LNCaP clone FGC (cell line): Measurements from ENCODE around the gene EIF4E1B.
"Not testable (repeated sequence)": the region's sequence is repeated elsewhere in the genome, so short reads cannot be mapped to it uniquely, and the experiment has no call there.

Experiments
- DNase-seq: peaks from one replicate; pipeline ENCODE4 v3.0.0-alpha.2; 2011; ENCODE audit warnings: low read depth
- H3K4me3 ChIP-seq: 2 replicates; pipeline ENCODE4 v1.5.1; 2011; ENCODE audit warnings: mild to moderate bottlenecking, low read depth, low read length, control low read depth
- TF ChIP-seq, protein P1 (sequence below): IDR thresholded peaks from 2 replicates; pipeline ENCODE4 v1.5.1; 2012; ENCODE audit warnings: mild to moderate bottlenecking; ENCODE audit not compliant: control insufficient read depth, insufficient read depth; ENCODE audit errors: extremely low read depth

EIF4E1B gene

DNA sequence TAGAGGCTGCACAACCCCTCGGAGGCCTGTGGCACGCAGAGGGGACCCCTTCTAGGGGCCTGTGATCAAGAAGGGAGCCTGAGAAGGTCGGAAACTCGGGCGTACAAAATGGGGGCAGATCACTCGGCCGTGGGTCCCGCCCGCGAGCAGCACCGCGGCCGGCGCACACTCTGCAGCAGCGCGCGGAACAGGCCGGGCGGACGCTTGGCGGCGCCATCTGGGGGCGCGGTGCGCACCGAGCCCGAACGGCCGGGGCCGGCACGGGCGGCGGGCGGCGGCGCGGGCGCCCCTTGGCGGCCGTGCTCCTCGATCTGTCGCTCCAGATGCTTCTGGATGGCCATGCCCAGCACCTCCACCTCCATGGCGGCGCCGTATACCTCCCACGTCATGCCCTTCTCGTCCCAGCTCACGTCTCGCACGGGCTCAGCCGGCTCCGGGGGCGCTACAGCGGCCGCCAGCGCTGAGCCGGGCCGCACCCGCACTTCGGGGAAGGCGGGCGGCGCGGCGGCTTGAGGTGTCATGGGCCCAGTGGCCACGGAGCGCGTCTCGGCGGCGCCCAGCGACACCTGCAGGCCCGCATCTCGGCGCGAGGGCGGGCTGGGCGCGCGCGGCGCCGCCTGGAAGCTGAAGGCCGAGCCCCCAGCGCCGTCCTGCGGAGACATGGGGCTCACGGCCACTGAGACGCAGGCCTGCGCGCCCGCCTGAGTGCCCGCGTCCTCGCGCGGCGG lies 33.6 kb upstream of the EIF4E1B start:
- DNase-seq = no peak
- TF ChIP-seq, protein P1, sequence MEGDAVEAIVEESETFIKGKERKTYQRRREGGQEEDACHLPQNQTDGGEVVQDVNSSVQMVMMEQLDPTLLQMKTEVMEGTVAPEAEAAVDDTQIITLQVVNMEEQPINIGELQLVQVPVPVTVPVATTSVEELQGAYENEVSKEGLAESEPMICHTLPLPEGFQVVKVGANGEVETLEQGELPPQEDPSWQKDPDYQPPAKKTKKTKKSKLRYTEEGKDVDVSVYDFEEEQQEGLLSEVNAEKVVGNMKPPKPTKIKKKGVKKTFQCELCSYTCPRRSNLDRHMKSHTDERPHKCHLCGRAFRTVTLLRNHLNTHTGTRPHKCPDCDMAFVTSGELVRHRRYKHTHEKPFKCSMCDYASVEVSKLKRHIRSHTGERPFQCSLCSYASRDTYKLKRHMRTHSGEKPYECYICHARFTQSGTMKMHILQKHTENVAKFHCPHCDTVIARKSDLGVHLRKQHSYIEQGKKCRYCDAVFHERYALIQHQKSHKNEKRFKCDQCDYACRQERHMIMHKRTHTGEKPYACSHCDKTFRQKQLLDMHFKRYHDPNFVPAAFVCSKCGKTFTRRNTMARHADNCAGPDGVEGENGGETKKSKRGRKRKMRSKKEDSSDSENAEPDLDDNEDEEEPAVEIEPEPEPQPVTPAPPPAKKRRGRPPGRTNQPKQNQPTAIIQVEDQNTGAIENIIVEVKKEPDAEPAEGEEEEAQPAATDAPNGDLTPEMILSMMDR = no peak
- H3K4me3 ChIP-seq = no peak overlapping the region

GRCh38 chr5:176597417-176598389 lies 32.8 kb upstream of the EIF4E1B start:
- no peak for DNase-seq
- H3K4me3 ChIP-seq = no peak overlapping the region
- TF ChIP-seq, protein P1 = no peak

DNA sequence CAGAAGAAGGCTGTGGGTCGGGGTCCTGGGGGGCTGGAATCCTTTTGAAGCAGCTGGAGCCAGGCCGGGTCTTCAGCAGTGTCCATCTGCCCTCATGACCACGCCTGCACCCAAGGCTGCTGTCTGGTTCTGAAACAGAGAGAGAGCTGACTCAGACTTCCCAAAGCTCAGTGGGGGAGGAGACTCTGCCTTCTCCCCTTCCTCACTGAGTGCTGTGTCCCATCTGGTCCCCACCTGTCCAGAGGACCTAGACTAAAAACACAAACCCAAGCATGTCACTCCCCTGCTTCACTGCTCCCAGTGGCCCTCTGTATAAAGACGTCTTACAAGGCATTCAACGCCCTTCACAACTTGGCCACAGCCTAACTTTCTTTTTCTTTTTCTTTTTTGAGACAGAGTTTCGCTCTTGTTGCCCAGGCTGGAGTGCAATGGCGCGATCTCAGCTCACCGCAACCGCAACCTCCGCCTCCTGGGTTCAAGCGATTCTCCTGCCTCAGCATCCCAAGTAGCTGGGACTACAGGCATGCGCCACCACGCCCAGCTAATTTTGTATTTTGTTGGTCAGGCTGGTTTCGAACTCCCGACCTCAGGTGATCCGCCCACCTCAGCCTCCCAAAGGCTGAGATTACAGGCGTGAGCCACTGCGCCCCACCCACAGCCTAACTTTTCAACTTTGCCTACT lies 30.6 kb upstream of the EIF4E1B start:
- not testable (repeated sequence) for H3K4me3 ChIP-seq, DNase-seq

GRCh38 chr5:176601901-176602482 lies 28.5 kb upstream of the EIF4E1B start:
- no peak overlapping the region for H3K4me3 ChIP-seq
- DNase-seq = no peak
- TF ChIP-seq, protein P1 = no peak

- TF ChIP-seq, protein P1 = no peak
- H3K4me3 ChIP-seq = no peak overlapping the region
- DNase-seq = no peak
Observed at GRCh38 chr5:176603091-176603490, 27.4 kb upstream of the EIF4E1B start.

DNA sequence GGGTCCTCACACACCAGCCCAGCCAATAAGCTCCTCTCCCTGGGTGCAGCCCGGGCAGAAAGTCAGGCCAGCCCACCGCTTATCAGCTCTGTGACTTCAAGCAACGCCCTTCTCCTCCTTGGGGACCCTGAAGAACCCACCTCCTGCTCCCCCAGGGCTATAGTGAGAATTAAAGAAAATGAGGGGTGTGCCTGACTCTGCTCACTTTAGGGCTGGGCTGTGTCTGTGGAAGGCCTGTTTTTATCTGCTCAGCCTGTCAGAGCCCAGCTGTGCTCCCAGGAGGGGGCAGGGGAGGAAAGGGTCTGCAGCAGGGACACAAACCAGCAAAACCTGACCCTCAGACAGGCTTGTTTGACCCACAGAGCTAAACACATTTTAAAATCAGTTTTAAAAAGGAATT lies 24.4 kb upstream of the EIF4E1B start:
- no peak overlapping the region for H3K4me3 ChIP-seq
- TF ChIP-seq, protein P1 = no peak
- no peak for DNase-seq
